ENCODE data around the gene NUDT4.

DNA sequence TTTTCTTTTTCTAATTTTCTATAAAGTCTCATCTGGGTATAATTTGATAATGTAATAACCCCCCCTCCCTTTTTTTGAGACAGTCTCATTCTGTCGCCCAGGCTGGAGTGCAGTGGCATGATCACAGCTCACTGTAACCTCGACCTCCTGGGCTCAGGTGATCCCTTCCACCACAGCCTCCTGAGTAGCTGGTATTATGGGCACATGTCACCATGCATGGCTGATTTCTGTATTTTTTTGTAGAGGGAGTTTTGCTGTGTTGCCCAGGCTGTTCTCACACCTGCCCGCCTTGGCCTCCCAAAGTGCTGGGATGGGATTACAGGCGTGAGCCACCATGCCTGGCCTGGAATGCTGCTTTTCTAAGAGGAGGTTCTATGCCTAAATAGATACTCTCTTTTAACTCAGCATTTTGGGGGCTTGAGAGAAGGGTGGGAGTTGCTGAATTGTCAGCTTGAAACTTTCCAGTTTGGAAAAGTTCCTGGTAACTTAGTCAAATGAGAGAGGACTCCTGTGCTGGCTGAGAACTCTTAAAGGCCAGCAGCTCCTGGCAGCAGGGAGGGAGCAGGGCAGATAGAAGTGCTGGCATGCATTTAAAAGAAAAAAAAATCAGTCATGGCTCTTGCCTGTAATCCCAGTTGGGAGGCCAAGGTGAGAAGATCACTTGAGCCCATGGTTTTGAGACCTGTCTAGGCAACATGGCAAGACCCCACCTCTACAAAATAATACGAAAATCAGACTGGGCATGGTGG is 13.0 kb downstream of the NUDT4 start:
- TF ChIP-seq, protein P1, sequence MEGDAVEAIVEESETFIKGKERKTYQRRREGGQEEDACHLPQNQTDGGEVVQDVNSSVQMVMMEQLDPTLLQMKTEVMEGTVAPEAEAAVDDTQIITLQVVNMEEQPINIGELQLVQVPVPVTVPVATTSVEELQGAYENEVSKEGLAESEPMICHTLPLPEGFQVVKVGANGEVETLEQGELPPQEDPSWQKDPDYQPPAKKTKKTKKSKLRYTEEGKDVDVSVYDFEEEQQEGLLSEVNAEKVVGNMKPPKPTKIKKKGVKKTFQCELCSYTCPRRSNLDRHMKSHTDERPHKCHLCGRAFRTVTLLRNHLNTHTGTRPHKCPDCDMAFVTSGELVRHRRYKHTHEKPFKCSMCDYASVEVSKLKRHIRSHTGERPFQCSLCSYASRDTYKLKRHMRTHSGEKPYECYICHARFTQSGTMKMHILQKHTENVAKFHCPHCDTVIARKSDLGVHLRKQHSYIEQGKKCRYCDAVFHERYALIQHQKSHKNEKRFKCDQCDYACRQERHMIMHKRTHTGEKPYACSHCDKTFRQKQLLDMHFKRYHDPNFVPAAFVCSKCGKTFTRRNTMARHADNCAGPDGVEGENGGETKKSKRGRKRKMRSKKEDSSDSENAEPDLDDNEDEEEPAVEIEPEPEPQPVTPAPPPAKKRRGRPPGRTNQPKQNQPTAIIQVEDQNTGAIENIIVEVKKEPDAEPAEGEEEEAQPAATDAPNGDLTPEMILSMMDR (IDR thresholded peaks at IDR 0.05) = no peak
- TF ChIP-seq EP300 (IDR thresholded peaks at IDR 0.05) = no peak

Measured in tibial nerve (tissue), 4 donors.